Activated T-cell treated with anti-CD3 and anti-CD28 coated beads, Interleukin-2, amount 50 U/mL, for 72 hours (primary cell): Measurements from ENCODE around the gene DHX32. TPM values are rescaled to one million over a fixed set of nuclear protein-coding genes. Genes with fewer than 3 reads are reported as not detected.
A peak's percentile ranks its signal among the peaks of the same experiment; 100 is the strongest.

Experiments
- ATAC-seq, 2 donors: fragments of 150-1000 bp; cut with Tn5 transposase; replicated peaks in 1 of 2; 2 replicates each; pipeline ENCODE4 v1.10.0; 2021; ENCODE audit warnings: moderate library complexity in 2 of 2, mild to moderate bottlenecking in 1 of 2
- DNase-seq, 2 donors: peaks; one replicate each; pipeline ENCODE4 v3.0.0; 2021 to 2022; ENCODE audit warnings: mixed read lengths in 1 of 2
- H3K27ac Mint-ChIP-seq: one replicate; pipeline ENCODE4 v1.8.0; 2022; ENCODE audit warnings: mild to moderate bottlenecking, moderate library complexity, mixed read lengths
- H3K27me3 Mint-ChIP-seq: one replicate; pipeline ENCODE4 v1.8.0; 2022; ENCODE audit warnings: low read depth, mixed read lengths
- H3K36me3 Mint-ChIP-seq, 2 donors: one replicate each; pipeline ENCODE4 v1.8.0; 2022; ENCODE audit warnings: mixed read lengths in 2 of 2, mild to moderate bottlenecking in 1 of 2; ENCODE audit not compliant: insufficient read depth in 2 of 2
- H3K4me1 Mint-ChIP-seq: one replicate; pipeline ENCODE4 v1.8.0; 2022; ENCODE audit warnings: low read depth, mixed read lengths
- H3K4me3 Mint-ChIP-seq, 2 donors: one replicate each; pipeline ENCODE4 v1.8.0; 2022; ENCODE audit warnings: mild to moderate bottlenecking in 2 of 2, mixed read lengths in 2 of 2, moderate library complexity in 2 of 2
- H3K9me3 Mint-ChIP-seq, 2 donors: one replicate each; pipeline ENCODE4 v1.8.0; 2022; ENCODE audit warnings: mixed read lengths in 2 of 2
- total RNA-seq, 2 donors: library from RNA; stranded (reverse); gene quantifications; one replicate each; pipeline ENCODE4 v1.2.3, GENCODE V29; 2022

The DHX32 gene
- total RNA-seq, 2 donors from 2014 or later: 24.4 to 34.4 TPM

GRCh38 chr10:125827133-125827532 is 54.0 kb downstream of the DHX32 start:
- Mint-ChIP-seq H3K4me1 (peaks cover 20% of the 10 kb centered on the region), H3K36me3 (peaks cover 5 to 28% of the 10 kb centered on the region in 2 donors), H3K27ac (peak overlapping the region; percentile 78), H3K9me3 (no peaks in the 10 kb centered on the region), H3K27me3 (no peaks in the 10 kb centered on the region), H3K4me3 (no peak overlapping the region)
- DNase-seq (no peak), ATAC-seq (no peak)

- DNase-seq (no peak), ATAC-seq (no peak)
- Mint-ChIP-seq H3K4me3 (no peak overlapping the region), H3K4me1 (peaks cover 33% of the 10 kb centered on the region), H3K9me3 (no peaks in the 10 kb centered on the region), H3K27ac (no peak overlapping the region), H3K27me3 (no peaks in the 10 kb centered on the region), H3K36me3 (peaks cover 5 to 25% of the 10 kb centered on the region in 2 donors)
These were observed 56.4 kb downstream of the DHX32 start for GRCh38 chr10:125824736-125825135.

GRCh38 chr10:125823663-125824251 is 57.3 kb downstream of the DHX32 start:
- Mint-ChIP-seq H3K27me3 (no peaks in the 10 kb centered on the region), H3K4me1 (peaks cover 33% of the 10 kb centered on the region), H3K9me3 (no peaks in the 10 kb centered on the region), H3K27ac (no peak overlapping the region), H3K36me3 (peaks cover 5 to 18% of the 10 kb centered on the region in 2 donors), H3K4me3 (no peak overlapping the region)
- ATAC-seq: no peak
- DNase-seq: peak; percentile 16 to 25

GRCh38 chr10:125822878-125823662 is 58.0 kb downstream of the DHX32 start, which contains the start of the genes BCCIP and UROS:
BCCIP (plus strand) TSS chr10:125823546; CDS start chr10:125823558, 12 bp downstream.
UROS (minus strand) TSS chr10:125823258; CDS start chr10:125816499, 6,759 bp downstream.
- no peaks in the 10 kb centered on the region for H3K9me3 Mint-ChIP-seq
- H3K27ac Mint-ChIP-seq: peak within 1 kb of the TSS; percentile 48
- ATAC-seq (peak; percentile 86 to 89), DNase-seq (peak; percentile 90 to 93)
- peaks cover 27% of the 10 kb centered on the region for H3K4me1 Mint-ChIP-seq
- no peaks in the 10 kb centered on the region for H3K27me3 Mint-ChIP-seq
- H3K36me3 Mint-ChIP-seq: peaks cover 2 to 14% of the 10 kb centered on the region in 2 donors
- no peak within 1 kb of the TSS for H3K4me3 Mint-ChIP-seq

- H3K4me1 Mint-ChIP-seq: peaks cover 16% of the 10 kb centered on the region
- peak overlapping the region; percentile 79 for H3K27ac Mint-ChIP-seq
- H3K36me3 Mint-ChIP-seq: peaks cover 0 to 2% of the 10 kb centered on the region in 2 donors
- H3K9me3 Mint-ChIP-seq: no peaks in the 10 kb centered on the region
- no peaks in the 10 kb centered on the region for H3K27me3 Mint-ChIP-seq
- no peak for ATAC-seq
- H3K4me3 Mint-ChIP-seq: peak overlapping the region in 1 of 2 donors; percentile 67
- no peak for DNase-seq
These were observed 60.4 kb downstream of the DHX32 start for GRCh38 chr10:125820701-125821100.

- peaks cover 16% of the 10 kb centered on the region for H3K4me1 Mint-ChIP-seq
- H3K4me3 Mint-ChIP-seq: no peak overlapping the region
- DNase-seq: no peak
- peaks cover 0 to 2% of the 10 kb centered on the region in 2 donors for H3K36me3 Mint-ChIP-seq
- H3K27ac Mint-ChIP-seq: no peak overlapping the region
- no peaks in the 10 kb centered on the region for H3K9me3 Mint-ChIP-seq
- no peak for ATAC-seq
- H3K27me3 Mint-ChIP-seq: no peaks in the 10 kb centered on the region
These were observed 63.6 kb downstream of the DHX32 start for GRCh38 chr10:125817337-125817946.

- ATAC-seq: no peak
- Mint-ChIP-seq H3K36me3 (peaks cover 0 to 2% of the 10 kb centered on the region in 2 donors), H3K4me1 (peaks cover 7% of the 10 kb centered on the region), H3K9me3 (no peaks in the 10 kb centered on the region), H3K27me3 (no peaks in the 10 kb centered on the region), H3K27ac (no peak overlapping the region), H3K4me3 (no peak overlapping the region)
- DNase-seq: no peak
These were observed 64.5 kb downstream of the DHX32 start for GRCh38 chr10:125816548-125816947.

GRCh38 chr10:125815764-125816163 is 65.3 kb downstream of the DHX32 start:
- no peaks in the 10 kb centered on the region for H3K4me1 Mint-ChIP-seq
- no peak for DNase-seq
- ATAC-seq: no peak
- peaks cover 0 to 4% of the 10 kb centered on the region in 2 donors for H3K36me3 Mint-ChIP-seq
- no peak overlapping the region for H3K4me3 Mint-ChIP-seq
- no peaks in the 10 kb centered on the region for H3K9me3 Mint-ChIP-seq
- H3K27ac Mint-ChIP-seq: no peak overlapping the region
- no peaks in the 10 kb centered on the region for H3K27me3 Mint-ChIP-seq

- DNase-seq: no peak
- no peak overlapping the region for H3K4me3 Mint-ChIP-seq
- peaks cover 1 to 5% of the 10 kb centered on the region in 2 donors for H3K36me3 Mint-ChIP-seq
- no peak overlapping the region for H3K27ac Mint-ChIP-seq
- no peaks in the 10 kb centered on the region for H3K27me3 Mint-ChIP-seq
- no peak for ATAC-seq
- no peaks in the 10 kb centered on the region for H3K9me3 Mint-ChIP-seq
- H3K4me1 Mint-ChIP-seq: no peaks in the 10 kb centered on the region
These were observed 68.9 kb downstream of the DHX32 start for GRCh38 chr10:125812128-125812750.

GRCh38 chr10:125811251-125811650 is 69.8 kb downstream of the DHX32 start:
- no peak for DNase-seq
- Mint-ChIP-seq H3K4me3 (no peak overlapping the region), H3K27me3 (no peaks in the 10 kb centered on the region), H3K9me3 (no peaks in the 10 kb centered on the region), H3K4me1 (no peaks in the 10 kb centered on the region), H3K27ac (no peak overlapping the region), H3K36me3 (peaks cover 1 to 5% of the 10 kb centered on the region in 2 donors)
- ATAC-seq: no peak

- Mint-ChIP-seq H3K9me3 (no peaks in the 10 kb centered on the region), H3K4me1 (peaks cover under 1% of the 10 kb centered on the region), H3K36me3 (peaks cover 1 to 6% of the 10 kb centered on the region in 2 donors), H3K27ac (peak overlapping the region; percentile 13), H3K27me3 (no peaks in the 10 kb centered on the region), H3K4me3 (no peak overlapping the region)
- no peak for DNase-seq
- ATAC-seq: no peak
These were observed 73.0 kb downstream of the DHX32 start for GRCh38 chr10:125808047-125808446.

- Mint-ChIP-seq H3K27ac (no peak overlapping the region), H3K36me3 (peaks cover 0 to 2% of the 10 kb centered on the region in 2 donors), H3K27me3 (no peaks in the 10 kb centered on the region), H3K4me1 (peaks cover 6% of the 10 kb centered on the region), H3K4me3 (no peak overlapping the region), H3K9me3 (no peaks in the 10 kb centered on the region)
- ATAC-seq (no peak), DNase-seq (no peak)
These were observed 78.4 kb downstream of the DHX32 start for GRCh38 chr10:125802739-125803138.

- Mint-ChIP-seq H3K4me1 (peaks cover 6% of the 10 kb centered on the region), H3K36me3 (peaks cover 0 to 2% of the 10 kb centered on the region in 2 donors), H3K27ac (no peak overlapping the region), H3K4me3 (no peak overlapping the region), H3K27me3 (no peaks in the 10 kb centered on the region), H3K9me3 (no peaks in the 10 kb centered on the region)
- ATAC-seq (no peak), DNase-seq (no peak)
These were observed 79.0 kb downstream of the DHX32 start for GRCh38 chr10:125802131-125802530.
